HCT116 (cell line): ENCODE measurements around the gene C9orf50.

Source experiments
- ATF3 ChIP-seq: IDR thresholded peaks from 2 replicates; pipeline ENCODE4 v1.6.1; 2012
- CBX3 ChIP-seq: IDR thresholded peaks from 2 replicates; pipeline ENCODE4 v1.6.1; 2012; ENCODE audit warnings: low read depth
- CEBPB ChIP-seq: IDR thresholded peaks from 2 replicates; pipeline ENCODE4 v1.6.1; 2012; ENCODE audit warnings: low read depth
- CTCF ChIP-seq, 3 experiments: fragments of 200-600 bp in 1 of 3; sonication (generic) in 1 of 3; IDR thresholded peaks in 2 of 3; conservative IDR thresholded peaks in 1 of 3; 2 replicates each; pipeline ENCODE4 v1.5.1; 2012 to 2017; ENCODE audit warnings: low read depth in 2 of 3, low read length in 2 of 3, antibody characterized with exemption in 1 of 3, borderline replicate concordance in 1 of 3, control low read depth in 1 of 3, mild to moderate bottlenecking in 1 of 3, mixed read lengths in 1 of 3, mixed run types in 1 of 3, moderate library complexity in 1 of 3; ENCODE audit not compliant: insufficient read depth in 1 of 3
- EZH2 ChIP-seq: fragments of 200-600 bp; sonication (generic); IDR thresholded peaks from 2 replicates; pipeline ENCODE4 v1.6.1; 2017; ENCODE audit warnings: antibody characterized with exemption, mixed run types
- EZH2phosphoT487 ChIP-seq: fragments of 200-600 bp; IDR thresholded peaks from 2 replicates; pipeline ENCODE4 v1.6.1; 2018; ENCODE audit warnings: antibody characterized with exemption, borderline replicate concordance
- POLR2A ChIP-seq: IDR thresholded peaks from 2 replicates; pipeline ENCODE4 v1.7.0; 2011; ENCODE audit warnings: borderline replicate concordance; ENCODE audit not compliant: insufficient read depth, insufficient read length; ENCODE audit errors: extremely low read depth
- REST ChIP-seq: IDR thresholded peaks from 2 replicates; pipeline ENCODE4 v1.6.1; 2012; ENCODE audit warnings: low read depth
- SIN3A ChIP-seq: IDR thresholded peaks from 2 replicates; pipeline ENCODE4 v1.6.1; 2012; ENCODE audit warnings: low read depth
- TCF7L2 ChIP-seq: IDR thresholded peaks from 2 replicates; pipeline ENCODE4 v1.7.0; 2011; ENCODE audit warnings: borderline replicate concordance, inconsistent platforms; ENCODE audit not compliant: insufficient read depth, insufficient read length; ENCODE audit errors: extremely low read depth
- YY1 ChIP-seq: IDR thresholded peaks from 2 replicates; pipeline ENCODE4 v1.6.1; 2011; ENCODE audit warnings: low read length, low read depth, moderate library complexity, mild to moderate bottlenecking; ENCODE audit not compliant: insufficient replicate concordance; ENCODE audit errors: extremely low read depth
- ZFX ChIP-seq: fragments of 450-650 bp; IDR thresholded peaks from 2 replicates; pipeline ENCODE4 v1.6.1; 2017

GRCh38 chr9:129637673-129638439 lies 17.0 kb upstream of the C9orf50 start:
- TF ChIP-seq CTCF (IDR thresholded peaks at IDR 0.05 in 2 of 3, conservative IDR thresholded peaks at IDR 0.05 in 1 of 3; ENCODE audit: borderline replicate concordance in 1 of 3, insufficient read depth in 1 of 3, low read depth in 2 of 3, low read length in 2 of 3) (no peak), ZFX (no peak), POLR2A (no peak), ATF3 (no peak), CEBPB (no peak), YY1 (no peak), TCF7L2 (no peak), CBX3 (no peak), EZH2 (no peak), REST (no peak), SIN3A (no peak), EZH2phosphoT487 (no peak)
